Activated CD4-positive, CD25-positive, alpha-beta regulatory T cell treated with anti-CD3 and anti-CD28 coated beads, Interleukin-2, amount 50 U/mL, for 16 hours (primary cell): ENCODE results near the gene LIPG.
"Not testable (repeated sequence)": the region's sequence is repeated elsewhere in the genome, so short reads cannot be mapped to it uniquely, and the experiment has no call there.

Experiments
- DNase-seq: peaks from one replicate; pipeline ENCODE4 v3.0.0-alpha.2; 2020; ENCODE audit warnings: low read depth, low spot score

The LIPG gene

DNA sequence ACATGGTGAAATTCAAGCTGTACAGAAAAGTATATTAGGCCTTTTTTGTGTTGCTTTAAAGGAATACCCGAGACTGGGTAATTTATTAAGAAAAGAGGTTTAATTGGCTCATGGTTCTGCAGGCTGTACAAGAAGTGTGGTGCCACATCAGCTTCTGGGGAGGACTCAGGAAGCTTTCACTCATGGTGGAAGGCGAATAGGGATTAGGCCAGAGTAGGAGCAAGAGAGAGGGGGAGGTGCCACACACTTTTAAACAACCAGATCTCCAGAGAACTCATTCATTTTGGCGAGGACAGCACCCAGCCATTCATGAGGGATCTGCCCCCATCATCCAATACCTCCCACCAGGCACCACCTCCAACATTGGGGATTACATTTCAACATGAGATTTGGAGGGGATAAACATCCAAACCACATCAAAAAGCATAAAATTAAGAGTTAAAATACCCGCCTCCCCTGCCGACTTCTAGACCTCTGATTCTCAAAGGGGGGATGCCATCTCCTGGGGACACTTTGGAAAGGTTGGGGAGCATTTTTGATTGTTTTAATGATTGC, 15.1 kb upstream of the LIPG start:
- DNase-seq = no peak

DNA sequence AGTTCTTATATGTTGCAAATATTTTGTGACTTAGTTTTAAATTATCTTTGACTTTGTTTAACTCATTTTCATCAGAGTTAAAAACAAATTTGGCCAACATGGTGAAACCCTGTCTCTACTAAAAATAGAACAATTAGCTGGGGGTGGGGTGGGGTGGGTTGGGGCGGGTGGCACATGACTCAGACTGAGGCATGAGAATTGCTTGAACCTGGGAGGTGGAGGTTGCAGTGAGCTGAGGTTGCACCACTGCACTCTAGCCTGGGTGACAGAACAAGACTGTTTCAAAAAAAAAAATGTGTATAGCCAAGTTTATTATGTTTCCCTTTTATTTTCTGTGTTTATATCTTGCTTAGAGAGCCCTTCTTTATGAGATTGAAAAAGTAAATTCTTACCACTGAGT, 14.2 kb upstream of the LIPG start:
- no peak for DNase-seq

DNA sequence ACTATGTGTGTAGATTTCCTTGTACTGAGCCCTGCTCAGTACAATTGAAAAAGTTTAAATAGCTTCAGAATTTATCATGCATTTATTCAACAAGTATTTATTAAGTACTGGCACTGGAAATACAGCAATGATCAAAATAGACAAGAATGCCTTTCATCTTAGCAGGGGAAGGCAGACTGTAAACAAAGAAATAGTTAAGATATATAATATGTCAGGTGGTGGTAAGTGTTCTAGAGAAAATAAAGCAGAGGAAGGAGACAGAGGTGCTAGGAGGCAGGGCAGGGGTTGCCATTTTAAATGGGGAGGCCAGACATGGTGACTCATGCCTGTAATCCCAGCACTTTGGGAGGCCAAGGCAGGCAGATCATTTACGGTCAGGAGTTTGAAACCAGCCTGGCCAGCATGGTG, 13.6 kb upstream of the LIPG start:
- DNase-seq = no peak

DNA sequence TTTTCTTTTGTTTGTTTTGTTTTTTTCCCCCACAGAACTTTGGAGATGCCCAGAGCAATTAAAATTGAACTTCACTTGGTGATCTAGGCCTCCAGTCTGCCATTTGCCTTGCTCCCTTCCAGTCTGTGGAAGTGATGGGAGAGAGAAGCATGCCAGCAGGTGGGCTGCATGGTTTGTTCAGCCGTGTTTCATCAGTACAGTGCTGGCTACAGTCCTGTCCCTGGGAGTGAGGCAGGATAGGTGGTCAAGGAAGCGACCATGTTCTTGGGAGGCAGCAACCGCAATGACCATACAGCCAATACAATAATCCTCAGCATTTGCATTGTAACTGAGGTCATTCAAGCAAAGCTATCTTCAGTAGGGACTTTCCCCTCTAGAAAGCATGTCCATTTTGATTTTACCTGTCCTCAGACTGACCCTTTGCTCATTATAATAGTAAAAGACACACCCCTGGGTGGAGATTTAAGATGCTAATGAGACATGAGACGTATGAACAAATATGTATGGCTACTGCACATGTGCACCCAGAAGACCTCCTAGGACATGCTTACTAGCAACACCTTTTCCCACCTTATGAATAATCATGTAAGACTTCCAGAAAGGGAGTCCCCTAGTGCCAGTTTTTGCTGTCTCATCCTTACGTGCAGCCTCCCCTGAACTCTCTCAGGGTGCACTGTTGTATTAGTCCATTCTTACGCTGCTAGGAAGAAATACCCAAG, 11.1 kb upstream of the LIPG start:
- no peak for DNase-seq

DNA sequence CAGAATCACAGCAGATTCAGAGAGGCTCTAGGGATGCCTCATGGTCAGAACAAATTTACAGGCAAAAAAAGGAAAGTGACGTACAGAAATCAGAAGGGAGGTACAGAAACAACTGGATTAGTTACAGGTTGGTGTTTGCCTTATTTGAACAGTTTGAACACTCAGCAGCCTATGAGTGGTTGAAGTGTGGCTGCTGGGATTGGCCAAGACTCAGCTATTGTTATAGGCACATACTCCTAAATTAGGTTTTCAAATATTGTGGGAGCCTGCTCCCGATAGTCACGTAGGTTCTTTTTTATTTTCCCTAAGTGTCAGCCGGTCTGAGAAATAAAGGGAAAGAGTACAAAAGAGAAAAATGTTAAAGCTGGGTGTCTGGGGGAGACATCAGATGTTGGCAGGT, 8.9 kb upstream of the LIPG start:
- no peak for DNase-seq

DNA sequence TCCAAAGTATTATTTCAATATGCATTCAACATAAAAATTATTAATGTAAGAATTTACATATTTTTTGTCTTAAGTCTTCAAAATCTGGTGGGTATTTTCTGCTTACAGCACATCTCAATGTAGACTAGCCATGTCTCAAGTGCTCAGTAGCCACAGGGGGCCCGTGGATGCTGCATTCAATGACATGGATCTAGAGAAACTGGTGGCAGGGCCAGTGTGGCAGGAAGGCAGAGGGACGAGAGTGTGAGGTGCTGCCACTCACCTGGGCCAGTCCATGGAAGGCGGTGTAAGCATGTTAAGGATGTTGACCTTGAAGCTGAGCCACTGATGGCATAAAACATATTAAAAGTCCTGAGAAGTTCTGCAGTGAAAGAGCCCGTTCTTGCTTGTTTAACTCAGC, 6.2 kb upstream of the LIPG start:
- DNase-seq = no peak

DNA sequence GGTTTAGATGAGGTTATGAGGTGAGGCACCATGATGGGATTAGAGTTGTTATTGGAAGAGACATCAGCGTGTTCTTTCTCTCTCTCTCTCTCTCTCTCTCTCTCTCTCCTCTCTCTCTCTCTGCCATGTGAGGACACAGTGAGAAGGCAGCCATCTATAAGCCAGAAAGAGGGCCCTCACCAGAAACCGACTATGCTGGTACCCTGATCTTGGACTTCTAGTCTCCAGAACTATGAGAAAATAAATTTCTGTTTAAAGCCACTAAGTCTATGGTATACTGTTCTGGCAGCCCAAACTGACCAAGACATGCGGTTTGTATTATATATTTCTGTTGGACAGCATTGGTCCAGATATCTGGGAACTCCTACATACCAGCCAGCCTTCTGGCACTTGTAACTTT, 3.5 kb upstream of the LIPG start:
- DNase-seq = no peak

DNA sequence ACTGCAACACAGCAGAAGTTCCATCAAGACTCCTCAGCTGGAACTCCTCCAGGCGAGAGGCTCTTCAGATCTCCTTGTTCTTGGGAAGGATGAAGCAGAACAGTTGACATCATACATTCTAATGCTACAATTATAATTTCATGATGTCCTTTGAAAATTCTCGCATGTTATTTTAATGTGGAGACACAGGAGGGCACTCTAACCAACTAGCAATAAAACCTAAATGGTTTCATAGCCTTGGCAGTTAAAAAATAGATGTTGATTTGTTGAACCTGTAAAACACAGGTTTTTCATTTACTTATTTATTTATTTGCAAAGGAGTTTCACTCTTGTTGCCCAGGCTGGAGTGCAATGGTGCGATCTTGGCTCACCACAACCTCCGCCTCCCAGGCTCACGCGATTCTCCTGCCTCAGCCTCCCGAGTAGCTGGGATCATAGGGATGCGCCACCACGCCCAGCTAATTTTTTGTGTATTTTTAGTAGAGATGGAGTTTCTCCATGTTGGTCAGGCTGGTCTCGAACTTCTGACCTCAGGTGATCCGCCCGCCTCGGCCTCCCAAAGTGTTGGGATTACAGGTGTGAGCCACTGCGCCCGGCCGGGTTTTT, 2.4 kb upstream of the LIPG start:
- not testable (repeated sequence) for DNase-seq

DNA sequence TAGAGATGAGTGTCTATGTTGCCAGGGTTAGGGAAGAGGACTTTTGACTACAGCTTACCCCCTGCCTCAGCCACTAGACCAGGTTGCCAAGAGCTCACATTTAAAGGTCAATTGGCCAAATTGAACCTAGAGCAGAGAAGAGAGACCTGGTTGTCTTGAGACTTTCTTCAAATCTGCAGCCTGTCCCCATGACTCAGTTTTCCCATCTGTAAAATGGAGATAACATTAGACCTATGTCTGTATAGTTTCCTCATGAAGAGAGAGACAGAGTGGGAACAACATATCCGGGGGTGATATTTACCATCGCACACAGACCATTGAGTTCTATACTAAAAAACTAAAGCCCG, 1.6 kb upstream of the LIPG start:
- DNase-seq = no peak

DNA sequence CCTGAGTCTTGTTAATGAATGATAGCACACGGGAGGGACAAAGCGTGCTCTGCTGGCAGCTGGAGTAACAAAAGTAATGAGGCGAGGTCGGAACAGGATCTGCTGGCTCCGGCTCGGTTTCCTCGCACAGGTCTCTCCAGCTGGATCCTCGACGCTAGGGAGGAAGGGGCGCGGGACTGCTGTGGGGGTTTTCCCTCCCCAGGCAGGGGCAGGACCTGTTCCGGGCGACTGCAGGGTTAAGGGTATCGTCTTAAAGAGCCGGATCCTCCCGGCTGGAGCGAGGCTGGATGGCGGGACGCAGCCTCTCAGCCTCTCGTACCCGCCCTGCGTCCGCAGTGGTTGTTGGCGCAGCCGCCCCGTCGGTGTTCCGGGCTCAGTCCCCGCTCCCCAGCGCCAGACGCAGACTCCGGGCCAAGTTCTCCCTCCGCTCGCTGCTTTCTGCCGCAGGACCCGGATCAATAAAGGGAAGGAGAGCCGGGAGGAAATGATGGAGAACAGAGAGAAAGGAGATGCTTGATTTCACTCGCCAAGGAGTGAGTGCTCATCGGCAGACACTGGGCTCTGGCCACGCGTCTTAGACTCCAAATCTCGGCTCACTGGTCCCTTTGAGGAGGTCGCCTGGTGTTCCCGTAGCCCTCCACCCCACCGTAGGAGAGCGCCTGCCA, 1.1 kb upstream of the LIPG start:
- no peak for DNase-seq

DNA sequence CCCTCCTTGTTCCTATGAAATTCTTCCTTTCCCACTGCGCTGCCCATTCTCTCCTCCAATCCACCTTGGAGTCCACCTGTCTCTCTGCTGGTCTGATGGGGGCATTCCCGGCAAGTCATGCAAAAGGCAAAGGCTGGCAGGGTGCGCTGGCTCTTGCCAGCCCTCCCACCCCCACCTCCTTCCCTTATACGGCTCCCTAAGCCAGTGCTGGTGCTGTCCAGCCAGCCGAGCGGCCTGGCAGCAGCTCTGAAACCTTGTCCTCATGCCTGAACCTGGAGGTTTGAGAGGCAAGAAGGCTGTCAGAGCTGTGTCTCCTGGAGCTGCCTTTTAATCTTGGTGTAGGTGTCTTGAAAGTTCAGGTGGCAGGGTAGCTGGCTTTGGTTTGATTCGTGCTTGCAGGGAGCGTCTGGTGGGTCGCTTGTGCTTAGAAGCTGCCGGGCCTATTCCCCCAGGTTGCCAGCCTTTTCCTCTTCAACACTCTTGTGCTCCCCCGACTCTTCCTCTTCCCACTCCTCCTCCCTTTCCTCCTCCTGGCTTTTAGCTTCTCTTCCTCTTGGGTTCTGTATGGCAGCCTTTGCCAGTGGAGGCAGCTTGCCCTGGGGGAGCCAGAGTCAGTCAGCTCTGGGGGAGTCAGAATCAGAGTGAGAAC, 748 bp downstream of the LIPG start:
- no peak for DNase-seq

DNA sequence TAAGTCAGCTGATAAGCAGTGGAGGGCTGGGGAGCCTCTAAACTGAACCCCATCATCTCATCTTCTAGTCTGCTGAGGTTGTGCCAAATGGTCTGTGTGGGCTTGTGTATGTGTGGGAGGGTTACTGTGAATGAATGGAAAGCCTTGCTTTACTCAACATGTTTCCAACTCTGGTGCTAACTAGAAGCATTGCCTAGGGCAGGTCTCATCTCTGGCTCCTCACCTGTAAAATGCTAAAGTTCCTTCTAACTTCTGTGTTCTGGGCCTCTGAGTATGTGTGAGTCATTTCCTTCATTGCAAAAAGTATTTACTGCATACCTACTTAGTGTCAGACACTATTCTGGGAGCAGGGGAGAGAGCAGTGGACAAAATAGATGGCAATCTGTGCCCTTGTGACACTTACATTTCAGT, 1.3 kb downstream of the LIPG start:
- no peak for DNase-seq

DNA sequence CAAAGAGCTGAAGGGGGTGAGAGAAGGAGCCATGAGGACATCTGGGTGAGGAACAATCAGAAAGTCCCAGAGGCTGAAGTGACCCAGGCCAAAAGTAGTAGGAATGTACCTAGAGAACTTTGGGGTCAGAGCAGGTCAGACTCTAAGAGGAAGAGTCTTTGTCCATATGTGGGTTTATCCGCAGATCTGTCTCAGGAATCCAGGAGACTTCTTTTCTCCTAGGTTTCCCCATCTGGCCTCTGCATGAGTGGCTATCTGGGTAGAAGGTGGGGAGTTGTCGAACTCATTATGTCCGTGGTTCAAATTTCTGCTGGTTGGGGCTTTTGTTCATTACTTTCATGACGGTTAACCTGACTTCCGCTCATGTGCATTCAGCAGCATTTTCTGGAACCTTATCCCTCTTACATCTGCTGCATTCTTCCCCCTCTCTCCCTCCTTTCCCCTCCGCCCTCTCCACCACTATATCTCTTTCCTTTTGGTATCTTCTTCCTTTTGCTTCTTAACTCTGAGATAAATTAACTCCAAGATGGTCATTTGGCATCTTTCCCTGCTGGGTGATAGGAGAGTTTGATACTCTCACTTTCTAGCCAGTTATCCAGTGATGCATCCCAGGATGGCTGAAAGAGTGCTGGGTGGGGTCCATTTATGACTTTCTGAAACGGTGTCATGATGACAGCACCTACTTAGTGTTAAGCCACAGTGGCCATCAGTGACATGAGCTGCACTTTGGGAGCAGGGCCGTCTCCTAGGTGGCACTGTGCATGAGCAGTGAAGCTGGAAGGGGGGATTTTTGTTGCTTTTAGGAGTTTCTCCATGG, 2.1 kb downstream of the LIPG start:
- no peak for DNase-seq

DNA sequence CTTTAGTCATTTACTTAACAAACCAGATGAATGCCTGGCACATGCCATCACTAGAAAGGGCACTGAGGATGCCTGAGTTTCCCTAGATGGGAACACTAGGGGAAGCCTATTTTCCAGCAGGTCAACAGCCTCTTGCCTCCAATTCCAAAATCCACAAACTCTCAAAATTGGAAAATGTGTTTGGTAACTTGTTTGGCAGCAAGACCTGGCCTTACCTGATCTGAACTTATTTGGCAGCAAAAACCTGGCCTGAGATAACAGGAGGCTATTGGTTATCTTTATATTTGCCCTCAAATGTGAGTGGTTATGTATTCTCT, 2.6 kb downstream of the LIPG start:
- no peak for DNase-seq

DNA sequence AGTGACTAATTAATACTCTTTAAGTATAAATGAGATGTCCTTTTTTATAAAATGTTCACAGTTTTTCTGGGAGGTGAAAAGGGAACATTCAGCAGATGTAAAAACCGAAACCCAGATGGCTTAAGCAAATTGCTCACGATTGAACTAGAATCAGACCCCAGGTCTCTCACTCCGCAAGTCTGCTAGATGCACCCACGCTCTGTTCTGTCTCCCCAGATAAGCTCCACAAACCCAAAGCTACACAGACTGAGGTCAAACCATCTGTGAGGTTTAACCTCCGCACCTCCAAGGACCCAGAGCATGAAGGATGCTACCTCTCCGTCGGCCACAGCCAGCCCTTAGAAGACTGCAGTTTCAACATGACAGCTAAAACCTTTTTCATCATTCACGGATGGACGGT, 3.2 kb downstream of the LIPG start:
- DNase-seq = no peak

DNA sequence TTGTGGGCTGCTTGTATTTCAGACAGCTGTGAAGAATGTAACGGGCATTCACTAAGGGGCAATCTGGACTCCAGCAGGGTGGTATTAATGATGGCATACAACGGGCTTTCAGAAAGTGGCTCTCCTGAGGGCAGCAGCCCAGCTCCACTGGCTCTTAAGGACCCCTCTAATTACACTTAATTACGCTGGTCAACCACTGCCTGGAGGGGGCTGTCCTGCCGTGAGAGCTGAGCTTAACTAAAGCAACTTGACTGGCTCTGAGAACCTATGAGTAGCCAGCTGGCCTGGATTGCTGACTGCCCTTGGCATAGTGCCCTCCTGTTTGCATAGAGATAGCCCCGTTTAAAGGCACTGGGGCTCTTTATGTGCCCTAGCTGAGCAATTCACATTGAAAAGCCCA, 3.8 kb downstream of the LIPG start:
- no peak for DNase-seq

DNA sequence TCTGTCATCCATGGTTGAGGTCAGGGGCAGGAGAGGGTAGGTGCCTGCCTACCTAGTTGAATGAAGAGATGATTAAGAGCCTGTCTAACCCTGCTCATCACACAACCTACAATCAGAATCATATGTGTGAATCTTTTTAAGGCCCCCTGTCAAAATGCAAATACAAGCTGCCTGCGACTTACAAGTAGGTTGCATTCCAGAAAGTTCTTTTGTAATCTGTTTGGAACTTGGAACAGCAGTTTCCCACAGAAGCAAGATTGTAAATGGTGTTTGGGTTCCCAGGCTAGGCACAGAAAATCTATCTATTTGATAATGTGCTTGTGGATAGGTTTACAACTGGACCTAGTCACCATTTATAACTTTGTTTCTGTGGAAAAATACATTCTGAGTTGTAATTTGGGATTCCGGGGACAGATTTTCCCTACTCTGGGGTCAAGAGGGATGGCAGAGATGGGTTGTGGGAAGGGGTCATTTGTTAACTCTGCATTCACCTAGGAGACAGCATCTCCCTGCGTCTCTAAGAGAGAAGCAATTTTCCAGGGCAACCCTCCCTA, 4.4 kb downstream of the LIPG start:
- DNase-seq = no peak

DNA sequence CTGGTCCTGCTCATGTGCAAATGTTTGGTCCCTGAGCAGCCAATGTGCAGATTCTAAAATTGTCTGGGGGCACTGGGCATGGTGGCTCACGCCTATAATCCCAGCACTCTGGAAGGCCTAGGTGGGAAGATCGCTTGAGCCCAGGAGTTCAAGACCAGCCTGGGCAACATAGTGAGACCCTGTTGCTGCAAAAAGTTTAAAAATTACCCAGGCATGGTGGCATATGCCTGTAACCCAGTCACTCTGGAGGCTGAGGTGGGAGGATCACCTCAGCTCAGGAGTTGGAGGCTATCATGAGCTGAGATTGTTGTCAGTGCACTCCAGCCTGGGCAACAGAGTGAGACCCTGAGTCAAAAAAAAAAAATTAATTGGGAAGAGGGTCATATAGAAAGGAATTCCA, 5.1 kb downstream of the LIPG start:
- DNase-seq = no peak

DNA sequence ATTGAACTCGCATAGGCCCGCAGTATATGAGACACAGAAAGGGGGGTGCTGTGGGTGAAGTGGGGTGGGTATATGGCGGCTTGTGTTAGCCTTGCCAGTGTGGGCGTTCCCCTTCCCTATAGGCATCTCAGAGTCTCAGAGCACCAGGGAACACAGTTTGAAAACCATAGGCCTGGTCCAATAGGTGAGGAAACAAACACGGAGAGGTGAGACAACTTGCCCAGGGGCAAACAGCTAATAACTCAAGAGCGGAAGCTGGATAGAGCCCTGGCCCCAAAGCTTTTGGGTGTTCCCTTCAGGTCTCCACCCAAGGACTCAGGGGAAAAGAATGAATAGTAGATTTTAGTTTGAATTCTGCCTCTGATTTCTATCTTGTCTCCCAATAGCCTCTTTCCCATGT, 7.9 kb downstream of the LIPG start:
- DNase-seq = no peak

DNA sequence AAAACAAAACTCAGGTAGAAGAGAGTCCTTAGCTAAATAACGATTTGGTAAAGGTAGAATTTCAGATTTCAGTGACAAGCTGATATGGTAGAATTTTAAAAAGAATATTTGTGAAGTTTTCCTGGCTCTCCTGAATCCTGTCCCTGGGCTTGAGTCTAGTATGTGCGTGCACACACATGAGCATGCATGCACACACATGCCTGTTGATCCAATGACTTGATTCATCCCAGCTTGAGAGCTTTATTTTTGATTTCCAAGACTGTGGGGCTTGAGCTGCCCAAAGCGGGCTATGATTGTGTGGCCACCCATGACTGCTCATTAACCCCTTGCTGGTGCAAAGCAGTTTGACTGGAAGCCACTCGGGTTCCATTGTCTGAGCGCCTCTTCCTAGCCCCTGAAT, 9.0 kb downstream of the LIPG start:
- no peak for DNase-seq

DNA sequence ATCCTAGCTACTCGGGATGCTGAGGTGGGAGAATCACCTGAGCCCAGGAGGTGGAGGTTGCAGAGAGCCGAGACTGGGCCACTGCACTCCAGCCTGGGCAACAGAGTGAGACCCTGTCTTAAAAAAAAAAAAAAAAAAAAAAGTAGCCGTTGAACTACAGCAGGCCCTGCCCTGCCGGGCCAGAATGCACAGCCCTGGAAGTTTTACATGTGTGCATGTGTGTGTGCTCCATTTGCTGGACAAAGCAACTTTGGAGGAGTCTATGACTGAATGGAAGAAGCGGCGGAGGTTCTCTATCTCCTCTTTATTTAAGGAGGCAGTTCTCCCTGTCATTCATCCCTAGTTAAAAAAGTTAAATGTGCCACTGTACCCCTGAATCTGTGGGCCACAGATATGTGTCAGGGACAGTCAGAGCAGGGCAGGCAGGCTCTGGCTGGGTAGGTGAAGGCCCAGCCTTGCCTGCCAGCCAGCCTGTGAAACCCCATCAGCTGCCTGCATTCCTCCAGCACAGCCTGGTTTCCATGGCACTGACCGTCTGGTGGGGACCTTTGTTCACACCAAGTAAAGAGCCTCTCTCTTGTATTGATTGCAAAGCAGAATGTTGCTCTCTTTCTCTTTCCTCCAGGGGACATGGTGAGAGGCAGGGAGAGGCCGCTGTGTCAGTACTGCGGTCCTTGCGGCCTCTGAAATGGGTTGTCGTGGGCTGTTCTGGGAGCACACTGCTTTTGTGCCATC, 10.9 kb downstream of the LIPG start:
- DNase-seq = no peak
